ENCODE data around the gene MATCAP1. TPM values are rescaled to one million over a fixed set of nuclear protein-coding genes. Genes with fewer than 3 reads are reported as not detected.
A peak's percentile ranks its signal among the peaks of the same experiment; 100 is the strongest.

The MATCAP1 gene
- total and polyA plus RNA-seq, 2 of the 13 experiments (the other 11 are each of a cell fraction or from before 2014, with no cell fraction given), result 11.2 to 24.5 TPM

GRCh38 chr16:67191995-67192681, 8.4 kb upstream of the MATCAP1 start, which contains the start of gene E2F4 (continued):
- TF ChIP-seq KDM2A (CRISPR knock-in tag; IDR thresholded peaks at IDR 0.05; ENCODE audit: borderline replicate concordance, low read depth) (peak; percentile 82; the same call in 1 of the 2 replicates), HNF1B (CRISPR knock-in tag; IDR thresholded peaks at IDR 0.05) (peak; percentile 77), MAZ (IDR thresholded peaks at IDR 0.05; ENCODE audit: borderline replicate concordance, low read depth, low read length) (peak; percentile 52; the same call in 1 of the 2 replicates), MAZ (CRISPR knock-in tag; IDR thresholded peaks at IDR 0.05; ENCODE audit: low read depth) (peak; percentile 73; the same call in 1 of the 2 replicates), ETV6 (CRISPR knock-in tag; conservative IDR thresholded peaks at IDR 0.05) (peak; percentile 91; the same call in 1 of the 2 replicates), ZGPAT (CRISPR knock-in tag; IDR thresholded peaks at IDR 0.05) (peak; percentile 73), ZNF234 (CRISPR knock-in tag; conservative IDR thresholded peaks at IDR 0.05) (no peak), ZFP82 (CRISPR knock-in tag; IDR thresholded peaks at IDR 0.05; ENCODE audit: borderline replicate concordance) (no peak), SNAPC2 (CRISPR knock-in tag; IDR thresholded peaks at IDR 0.05) (no peak), ZBTB46 (CRISPR knock-in tag; IDR thresholded peaks at IDR 0.05; ENCODE audit: borderline replicate concordance) (no peak), NRL (CRISPR knock-in tag; IDR thresholded peaks at IDR 0.05; ENCODE audit: borderline replicate concordance) (peak; percentile 24), MTF1 (CRISPR knock-in tag; IDR thresholded peaks at IDR 0.05) (no peak), MZF1 (CRISPR knock-in tag; IDR thresholded peaks at IDR 0.05; ENCODE audit: borderline replicate concordance) (no peak)
- TF ChIP-seq, protein P1, sequence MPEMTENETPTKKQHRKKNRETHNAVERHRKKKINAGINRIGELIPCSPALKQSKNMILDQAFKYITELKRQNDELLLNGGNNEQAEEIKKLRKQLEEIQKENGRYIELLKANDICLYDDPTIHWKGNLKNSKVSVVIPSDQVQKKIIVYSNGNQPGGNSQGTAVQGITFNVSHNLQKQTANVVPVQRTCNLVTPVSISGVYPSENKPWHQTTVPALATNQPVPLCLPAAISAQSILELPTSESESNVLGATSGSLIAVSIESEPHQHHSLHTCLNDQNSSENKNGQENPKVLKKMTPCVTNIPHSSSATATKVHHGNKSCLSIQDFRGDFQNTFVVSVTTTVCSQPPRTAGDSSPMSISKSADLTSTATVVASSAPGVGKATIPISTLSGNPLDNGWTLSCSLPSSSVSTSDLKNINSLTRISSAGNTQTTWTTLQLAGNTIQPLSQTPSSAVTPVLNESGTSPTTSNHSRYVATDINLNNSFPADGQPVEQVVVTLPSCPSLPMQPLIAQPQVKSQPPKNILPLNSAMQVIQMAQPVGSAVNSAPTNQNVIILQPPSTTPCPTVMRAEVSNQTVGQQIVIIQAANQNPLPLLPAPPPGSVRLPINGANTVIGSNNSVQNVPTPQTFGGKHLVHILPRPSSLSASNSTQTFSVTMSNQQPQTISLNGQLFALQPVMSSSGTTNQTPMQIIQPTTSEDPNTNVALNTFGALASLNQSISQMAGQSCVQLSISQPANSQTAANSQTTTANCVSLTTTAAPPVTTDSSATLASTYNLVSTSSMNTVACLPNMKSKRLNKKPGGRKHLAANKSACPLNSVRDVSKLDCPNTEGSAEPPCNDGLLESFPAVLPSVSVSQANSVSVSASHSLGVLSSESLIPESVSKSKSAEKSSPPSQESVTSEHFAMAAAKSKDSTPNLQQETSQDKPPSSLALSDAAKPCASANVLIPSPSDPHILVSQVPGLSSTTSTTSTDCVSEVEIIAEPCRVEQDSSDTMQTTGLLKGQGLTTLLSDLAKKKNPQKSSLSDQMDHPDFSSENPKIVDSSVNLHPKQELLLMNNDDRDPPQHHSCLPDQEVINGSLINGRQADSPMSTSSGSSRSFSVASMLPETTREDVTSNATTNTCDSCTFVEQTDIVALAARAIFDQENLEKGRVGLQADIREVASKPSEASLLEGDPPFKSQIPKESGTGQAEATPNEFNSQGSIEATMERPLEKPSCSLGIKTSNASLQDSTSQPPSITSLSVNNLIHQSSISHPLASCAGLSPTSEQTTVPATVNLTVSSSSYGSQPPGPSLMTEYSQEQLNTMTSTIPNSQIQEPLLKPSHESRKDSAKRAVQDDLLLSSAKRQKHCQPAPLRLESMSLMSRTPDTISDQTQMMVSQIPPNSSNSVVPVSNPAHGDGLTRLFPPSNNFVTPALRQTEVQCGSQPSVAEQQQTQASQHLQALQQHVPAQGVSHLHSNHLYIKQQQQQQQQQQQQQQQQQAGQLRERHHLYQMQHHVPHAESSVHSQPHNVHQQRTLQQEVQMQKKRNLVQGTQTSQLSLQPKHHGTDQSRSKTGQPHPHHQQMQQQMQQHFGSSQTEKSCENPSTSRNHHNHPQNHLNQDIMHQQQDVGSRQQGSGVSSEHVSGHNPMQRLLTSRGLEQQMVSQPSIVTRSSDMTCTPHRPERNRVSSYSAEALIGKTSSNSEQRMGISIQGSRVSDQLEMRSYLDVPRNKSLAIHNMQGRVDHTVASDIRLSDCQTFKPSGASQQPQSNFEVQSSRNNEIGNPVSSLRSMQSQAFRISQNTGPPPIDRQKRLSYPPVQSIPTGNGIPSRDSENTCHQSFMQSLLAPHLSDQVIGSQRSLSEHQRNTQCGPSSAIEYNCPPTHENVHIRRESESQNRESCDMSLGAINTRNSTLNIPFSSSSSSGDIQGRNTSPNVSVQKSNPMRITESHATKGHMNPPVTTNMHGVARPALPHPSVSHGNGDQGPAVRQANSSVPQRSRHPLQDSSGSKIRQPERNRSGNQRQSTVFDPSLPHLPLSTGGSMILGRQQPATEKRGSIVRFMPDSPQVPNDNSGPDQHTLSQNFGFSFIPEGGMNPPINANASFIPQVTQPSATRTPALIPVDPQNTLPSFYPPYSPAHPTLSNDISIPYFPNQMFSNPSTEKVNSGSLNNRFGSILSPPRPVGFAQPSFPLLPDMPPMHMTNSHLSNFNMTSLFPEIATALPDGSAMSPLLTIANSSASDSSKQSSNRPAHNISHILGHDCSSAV (CRISPR knock-in tag; IDR thresholded peaks at IDR 0.05; ENCODE audit: borderline replicate concordance), result no peak

Measured in HepG2 (cell line).